ENCODE results near the gene VAT1L.

Gene VAT1L

DNA sequence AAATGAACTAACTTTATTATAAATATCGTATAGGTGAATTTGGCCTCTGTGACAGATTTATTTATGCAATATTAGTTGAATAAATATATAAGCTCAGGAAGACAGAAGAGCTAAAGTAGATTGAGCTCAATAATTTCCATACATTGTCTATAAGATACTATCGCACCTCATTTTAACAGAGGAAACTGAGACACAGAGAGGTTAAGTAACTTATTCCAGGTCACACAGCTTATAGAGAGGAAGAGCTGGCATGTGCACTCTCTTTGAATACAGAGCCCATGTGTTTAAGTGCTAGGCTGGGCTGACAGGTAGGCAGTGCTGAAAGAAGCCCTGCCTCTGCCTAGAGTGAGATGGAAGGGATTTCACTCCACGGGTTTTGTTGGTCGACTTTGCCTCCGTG lies 48.4 kb downstream of the VAT1L start:
- no peak for DNase-seq

DNA sequence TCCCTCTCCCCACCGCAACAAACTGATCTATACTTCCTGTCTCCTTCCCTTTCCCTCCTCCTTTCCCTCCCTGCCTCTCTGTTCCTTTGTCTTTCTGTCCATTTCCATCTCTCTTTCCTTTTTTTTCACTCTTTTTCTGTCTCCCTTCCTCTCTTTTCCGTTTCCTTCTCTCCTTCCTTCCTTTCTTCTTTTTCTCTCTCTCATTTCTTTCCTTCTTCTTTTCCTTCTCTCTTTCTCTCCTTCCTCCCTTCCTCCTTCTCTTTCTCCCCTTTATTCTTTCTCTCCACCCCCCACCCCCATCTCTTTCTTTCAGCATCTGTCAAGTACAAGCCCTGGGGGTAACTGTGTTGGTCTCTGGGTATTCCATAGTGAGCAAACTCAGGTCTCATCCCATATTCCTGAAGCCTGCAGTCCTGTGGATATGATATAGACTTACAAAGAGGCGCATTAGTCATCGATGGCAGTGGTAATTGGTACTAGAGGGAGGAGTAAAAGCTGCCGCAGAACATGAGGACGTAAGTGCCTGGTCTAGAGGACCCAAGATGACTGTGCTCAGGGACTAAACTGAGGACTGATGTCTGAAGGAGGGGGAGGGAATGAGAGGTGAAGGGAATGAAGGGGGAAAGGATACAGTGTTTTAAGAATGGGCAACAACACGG lies 50.4 kb downstream of the VAT1L start:
- DNase-seq = no peak

DNA sequence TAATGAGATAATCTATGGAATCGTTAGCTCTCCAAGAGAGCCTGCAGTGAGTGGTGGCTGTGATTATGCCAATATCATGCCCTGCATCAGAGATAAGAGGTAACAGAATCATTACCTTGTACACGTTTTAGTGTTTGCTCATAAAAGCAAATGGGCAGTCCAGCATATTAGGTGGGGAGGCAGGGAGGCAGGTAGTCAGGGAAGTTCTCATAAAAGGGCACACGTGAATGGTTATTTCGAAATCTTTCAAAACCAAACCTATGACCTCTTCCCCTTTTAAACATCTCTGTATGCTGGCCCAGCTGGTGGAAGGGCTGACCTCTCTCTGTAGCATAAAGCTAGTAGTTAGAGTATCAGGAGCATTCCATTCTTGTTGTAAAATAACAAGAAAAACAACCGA lies 51.7 kb downstream of the VAT1L start:
- DNase-seq = no peak

DNA sequence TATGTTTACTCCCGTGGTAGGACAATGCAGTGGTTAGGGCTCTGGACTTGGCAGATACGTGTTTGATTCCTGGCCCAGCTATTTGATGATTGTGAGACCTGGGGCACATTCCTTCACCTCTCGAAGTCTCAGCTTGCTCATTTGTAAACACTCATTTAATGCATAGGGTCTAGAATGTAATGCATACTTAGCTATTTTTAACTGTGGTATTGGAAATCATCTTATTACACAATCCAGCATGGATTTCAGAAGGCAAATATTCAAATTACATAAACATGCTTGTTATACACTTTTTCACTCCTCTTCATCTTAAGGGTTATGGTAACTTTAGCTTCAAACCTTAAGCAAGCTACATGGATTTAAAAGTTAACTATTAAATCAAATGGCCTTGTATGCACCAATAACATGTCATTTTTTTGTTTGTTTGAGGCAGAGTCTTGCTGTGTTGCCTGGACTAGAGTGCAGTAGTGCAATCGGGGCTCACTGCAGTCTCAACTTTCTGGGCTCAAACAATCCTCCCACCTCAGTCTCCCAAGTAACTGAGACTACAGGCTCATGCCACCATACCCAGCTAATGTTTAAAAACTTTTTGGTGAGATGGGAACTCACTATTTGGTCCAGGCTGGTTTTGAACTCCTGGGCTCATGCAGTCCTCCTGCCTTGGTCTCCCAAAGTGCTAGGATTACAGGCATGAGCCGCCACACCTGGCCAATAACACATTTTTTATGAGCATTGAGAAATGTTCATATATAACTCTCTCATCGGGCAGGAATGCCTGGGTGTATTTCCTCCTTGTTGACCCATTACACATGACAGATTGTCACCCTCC lies 52.5 kb downstream of the VAT1L start:
- DNase-seq = no peak

DNA sequence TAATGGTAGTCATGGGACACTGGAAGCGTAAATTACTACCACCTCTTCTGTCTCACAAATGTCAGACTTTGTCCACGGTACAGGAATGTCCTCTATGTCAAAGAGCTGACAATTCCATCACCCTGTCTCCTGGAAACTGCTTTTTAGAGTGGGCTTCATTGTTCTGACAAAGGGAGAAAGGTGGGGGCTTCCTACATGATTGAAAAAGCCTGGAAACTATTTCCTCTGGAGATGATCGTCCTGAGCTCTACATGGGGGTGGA lies 53.1 kb downstream of the VAT1L start:
- no peak for DNase-seq

DNA sequence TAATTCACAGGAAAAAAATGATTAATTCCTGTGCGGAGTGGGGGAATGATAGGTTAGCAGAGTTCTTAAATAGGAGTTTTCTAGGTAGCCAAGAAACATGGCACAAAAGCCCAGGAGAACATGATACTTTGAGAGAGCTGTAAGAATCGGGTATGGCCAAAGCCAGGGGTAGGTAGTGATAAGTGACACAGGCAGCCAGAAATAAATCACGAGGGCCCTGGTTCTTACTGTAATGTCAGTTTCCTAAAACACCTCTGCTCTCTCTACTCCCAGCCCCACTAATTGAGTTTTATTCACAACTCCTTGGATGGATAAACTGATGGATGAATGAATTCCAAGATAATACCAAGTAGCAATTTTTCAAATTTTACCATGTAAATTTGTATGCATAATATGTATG lies 54.1 kb downstream of the VAT1L start:
- DNase-seq = no peak

DNA sequence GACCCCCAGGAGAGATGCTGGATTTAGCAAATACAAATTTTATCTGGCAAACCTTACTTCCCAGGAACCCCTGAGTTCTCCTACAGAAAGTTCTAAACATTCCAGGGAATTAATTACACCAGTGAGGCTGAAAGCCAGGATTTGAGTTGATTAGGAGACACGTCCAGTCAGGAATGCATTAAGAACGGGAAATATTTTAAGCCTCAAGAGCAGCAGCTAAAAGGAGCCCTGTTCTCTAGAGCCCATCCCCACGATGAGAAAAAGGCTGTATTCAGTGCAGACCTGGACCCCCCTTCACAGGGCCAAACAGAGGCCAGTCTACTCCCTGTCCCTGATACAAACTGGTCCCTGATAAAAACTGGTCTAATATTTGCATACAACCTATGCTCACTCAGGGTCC lies 55.0 kb downstream of the VAT1L start:
- no peak for DNase-seq

DNA sequence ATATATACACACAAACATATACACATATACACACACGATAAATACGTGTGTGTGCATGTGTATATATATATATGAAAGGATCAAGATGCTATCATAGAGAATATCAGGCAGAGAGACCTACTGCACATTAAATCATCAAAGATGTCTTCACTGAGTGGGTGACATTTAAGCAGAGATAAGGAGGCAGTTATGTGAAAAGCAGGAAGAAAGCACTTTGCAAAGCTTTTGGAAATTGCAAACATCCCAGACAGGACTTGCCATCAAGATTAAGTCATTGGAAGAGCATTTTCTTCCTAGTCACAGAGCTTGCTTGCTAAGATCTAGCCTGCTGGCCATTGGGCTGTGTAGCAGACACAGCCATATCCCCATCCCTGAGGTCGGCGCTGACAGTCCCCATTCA lies 56.4 kb downstream of the VAT1L start:
- DNase-seq = no peak

DNA sequence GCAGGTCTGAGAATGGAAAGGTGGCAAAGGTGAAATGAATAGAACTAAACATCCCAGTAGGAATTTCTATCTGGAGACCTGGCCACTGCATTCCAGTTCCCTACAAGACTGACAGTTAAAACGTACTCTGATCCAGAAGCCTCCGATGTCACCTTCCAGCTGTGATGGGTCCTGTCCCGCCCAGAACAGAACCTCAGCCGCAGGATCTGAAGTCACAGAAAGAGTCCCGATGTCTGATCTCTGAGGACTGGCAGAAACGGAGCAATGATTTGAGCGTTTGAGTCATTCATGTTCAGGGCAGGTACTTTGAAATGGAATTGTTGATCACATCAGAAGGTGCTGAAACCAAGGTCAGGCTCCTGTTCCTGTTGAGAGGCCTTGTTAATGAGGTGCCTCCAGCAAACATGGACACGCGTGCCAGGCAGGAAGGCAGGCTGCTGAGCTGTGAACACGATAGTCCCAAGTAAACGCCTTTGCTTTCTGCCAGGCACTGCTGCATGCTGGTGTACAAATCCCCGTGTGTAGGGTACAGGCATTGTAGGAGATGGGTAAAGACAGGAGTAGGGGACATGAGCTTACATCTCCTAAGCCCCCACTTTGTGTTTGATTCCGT lies 61.4 kb downstream of the VAT1L start:
- DNase-seq = no peak

DNA sequence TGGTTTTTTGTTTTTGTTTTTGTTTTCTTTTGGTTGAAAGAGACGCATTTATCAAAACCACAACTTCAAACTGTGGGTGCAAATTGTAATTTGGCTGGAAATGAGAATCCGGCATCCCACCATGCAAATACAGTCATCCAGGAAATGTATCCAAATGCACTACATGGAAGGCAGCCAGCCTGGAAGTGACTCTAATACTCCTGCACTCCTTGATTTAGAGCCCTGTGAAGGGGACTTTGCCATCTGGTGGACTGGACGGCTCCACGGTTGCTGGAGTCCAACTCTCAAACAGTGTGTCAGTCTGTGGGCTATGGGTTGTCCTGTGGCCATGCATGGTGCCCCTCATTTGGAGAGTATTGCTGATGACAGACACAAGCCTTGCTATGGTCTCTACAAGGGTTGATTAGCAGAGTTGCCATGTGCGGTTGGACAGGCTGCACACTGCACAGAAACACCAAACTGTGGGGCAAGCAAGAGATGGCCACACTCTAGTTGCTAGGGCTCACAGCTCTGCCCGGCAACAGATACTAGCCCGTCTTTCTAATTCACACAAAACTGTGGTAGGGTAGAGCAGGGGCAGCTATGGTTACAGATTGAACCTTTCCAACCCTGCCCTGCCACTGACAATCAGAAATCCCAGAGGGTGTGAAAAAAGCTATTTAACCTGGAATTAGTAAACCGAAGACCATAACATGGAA lies 62.4 kb downstream of the VAT1L start:
- DNase-seq = no peak

DNA sequence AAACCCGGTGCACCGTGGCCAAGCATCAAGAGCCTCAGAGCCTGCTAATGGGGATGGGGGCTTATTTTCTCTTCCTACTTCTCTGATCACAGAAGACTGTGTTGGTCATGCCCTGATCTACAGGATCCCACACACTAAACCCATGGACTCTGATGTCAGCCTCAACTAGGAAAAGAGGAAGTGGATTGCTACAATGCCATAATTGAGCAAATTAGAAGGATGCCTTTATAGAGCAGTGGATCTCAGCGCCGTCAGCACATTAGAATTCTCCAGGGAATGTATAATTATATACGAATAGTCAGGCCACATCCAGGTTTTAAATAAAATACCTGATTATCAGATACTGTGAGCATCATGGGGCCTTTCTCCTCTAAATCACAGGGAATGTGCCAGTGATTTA lies 64.8 kb downstream of the VAT1L start:
- DNase-seq = no peak

DNA sequence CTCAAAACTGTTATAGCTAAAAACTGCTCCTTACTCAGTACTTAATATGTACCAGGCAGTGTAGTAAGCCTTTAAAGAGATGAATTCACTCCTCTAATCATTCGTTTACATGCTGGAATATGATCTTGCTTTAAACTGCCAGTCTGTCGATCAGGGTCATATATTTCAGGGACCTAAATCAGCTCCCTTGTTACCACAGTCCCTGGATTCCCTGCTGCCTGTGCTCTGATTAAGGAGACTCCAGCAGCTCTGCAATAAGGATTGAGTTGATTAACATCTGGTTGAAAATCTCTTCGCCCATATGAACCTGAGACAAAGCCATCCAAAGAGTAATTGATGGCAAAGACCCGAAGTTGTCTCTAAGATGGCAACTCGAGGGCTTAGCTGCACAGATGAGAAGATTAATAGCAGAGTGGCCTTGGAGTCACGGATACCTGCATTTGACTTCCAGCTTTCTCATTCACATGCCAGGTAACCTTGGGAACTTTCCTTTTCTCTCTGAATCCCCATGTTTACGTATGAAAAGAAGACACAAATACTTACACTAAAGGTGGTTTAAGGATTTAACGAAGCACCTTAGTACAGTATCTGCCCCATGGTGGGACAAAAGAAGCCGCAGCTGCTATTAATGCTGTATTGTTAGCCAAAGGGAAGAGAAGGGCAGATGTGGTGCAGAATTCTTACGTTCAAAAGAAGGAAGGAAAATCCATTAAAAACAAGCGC lies 68.2 kb downstream of the VAT1L start:
- DNase-seq = no peak

DNA sequence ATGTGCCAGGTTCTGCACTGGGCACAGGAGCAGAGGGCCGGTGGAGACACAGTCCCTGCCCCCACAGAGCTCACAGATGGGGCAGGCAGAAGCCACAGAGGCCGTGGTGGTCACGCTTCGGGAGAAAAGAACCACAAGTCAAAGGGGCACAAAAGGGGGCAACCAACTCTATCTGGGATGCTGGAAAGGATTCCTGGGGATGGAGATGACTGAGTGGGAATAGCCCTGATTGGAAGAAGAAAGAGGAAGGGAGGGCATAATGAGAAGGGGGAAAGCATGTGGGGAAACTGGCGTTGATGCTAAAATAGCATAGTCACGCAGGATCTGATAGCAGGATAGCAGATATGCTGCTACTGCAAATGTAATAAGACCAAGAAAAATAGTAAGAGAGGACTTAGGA lies 69.7 kb downstream of the VAT1L start:
- DNase-seq = no peak

DNA sequence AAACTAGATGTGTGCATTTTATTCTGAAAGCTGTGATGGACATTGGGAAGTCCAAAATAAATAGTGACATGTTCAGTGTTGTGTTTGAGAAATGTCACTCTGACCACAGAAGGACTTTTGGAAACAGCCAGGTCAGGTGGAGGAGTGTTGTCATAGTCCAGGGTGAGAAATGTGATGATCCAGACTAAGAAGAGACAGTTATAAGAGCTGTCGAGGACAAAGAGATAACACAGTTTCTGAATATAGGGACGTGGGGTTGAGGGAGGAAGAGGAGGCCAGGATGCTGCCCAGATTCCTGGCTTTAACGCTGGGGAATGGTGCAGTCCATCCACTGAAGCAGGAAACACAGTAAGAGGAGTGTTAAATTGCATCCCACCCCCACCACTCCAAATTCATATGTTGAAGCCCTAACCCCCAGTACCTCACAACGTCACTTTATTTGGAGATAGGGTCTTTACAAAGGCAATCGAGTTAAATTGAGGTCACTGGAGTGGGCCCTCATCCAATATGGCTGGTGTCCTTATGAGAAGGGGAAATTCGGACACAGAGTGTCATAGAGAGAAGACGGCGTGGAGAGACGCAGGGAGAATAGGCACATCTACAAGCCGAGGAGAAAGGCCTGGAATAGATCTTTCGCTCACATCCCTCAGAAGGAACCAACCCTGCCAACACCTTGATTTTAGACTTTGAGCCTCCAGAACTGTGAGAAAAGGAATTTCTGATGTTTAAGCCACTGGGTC lies 71.3 kb downstream of the VAT1L start:
- DNase-seq = no peak

DNA sequence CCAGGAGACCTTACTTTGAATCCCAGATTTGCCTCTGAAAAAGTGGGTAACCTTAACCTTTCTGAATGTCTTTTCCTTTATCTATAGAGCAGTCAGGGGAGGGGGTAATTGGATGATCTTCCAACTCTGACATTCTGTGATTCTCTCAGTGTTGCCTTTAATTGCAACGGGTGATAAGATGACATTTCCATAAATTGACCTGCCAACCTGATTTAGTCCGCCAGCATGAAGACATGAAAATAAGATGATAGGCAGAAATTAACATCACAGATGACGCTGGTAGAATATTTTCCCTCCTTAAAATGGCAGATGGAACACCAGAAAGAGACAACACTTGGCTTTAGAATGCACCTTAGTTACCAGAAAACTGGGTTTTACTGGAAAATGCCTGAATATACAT lies 72.6 kb downstream of the VAT1L start:
- DNase-seq = no peak

DNA sequence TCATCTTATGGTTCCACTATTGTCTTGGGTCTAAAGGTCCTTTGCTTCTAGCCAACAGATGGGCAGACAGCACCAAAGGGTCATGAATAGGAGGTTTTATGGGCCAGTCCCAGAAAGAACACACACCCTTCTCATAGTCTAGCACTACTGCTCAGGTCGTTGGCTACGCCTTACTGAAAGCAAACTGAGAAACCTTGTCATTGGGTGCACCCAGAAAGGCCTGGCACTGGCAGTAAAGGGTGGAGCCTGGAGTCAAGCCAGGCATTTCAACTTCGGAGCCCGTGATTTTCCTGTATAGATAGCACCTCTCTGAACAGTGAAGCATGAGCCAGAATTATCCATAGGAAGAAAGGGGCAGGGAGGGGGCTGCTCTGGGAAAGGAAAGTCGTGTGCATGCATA lies 74.9 kb downstream of the VAT1L start:
- DNase-seq = no peak

DNA sequence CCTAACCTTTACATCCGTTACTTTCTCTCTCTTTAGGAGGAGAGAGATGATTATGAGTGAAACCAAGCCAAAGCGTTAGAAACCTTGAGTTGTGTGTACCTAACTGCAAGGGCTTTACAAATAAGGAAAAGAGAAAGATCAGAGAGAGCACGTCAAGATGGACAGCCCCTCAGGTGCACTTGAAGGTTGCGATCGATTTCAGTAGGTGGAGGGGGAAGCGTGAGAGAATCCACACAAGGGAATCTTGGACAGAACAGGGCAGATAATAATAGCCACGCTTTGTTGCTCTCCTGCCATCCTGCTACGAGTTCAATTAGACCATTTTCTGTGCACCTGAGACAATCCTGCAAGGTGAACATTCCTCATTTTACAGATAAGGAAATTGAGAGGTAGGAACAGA lies 78.4 kb downstream of the VAT1L start:
- no peak for DNase-seq

DNA sequence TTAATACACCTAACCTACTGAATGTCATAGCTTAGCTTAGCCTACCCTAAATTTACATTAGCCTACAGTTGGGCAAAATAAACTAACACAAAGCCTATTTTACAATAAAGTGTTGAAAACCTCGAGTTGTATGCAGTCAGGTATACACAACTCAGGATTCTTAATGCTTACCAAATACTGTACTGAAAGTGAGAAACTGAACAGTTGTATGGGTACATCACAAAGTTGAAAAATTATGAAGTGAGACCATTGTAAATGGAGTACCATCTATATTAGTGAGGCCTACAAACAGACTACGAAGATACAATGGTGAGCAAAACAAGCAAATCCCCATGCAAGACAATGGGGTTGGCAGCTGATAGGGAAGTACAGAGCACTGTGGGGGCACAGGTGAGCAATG lies 79.7 kb downstream of the VAT1L start:
- no peak for DNase-seq

DNA sequence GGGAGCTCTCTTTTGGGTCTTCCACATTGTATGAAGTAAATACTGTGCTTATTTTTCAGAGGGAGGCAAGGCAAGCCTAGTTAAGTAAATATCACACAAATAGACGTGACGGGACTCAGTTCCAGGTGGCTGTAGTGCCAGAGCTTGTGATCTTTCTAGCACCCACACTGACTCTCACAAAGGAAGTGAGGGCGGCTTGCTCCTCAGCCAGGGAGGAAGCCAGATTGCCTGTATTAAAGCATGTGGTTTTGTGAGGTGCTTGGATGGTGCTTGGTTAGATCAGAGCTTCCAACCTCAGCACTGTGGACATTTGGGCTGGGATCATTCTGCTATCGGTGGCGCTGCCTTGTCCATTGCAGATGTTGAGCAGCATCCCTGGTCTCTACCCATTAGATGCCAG lies 80.1 kb downstream of the VAT1L start:
- DNase-seq = no peak

DNA sequence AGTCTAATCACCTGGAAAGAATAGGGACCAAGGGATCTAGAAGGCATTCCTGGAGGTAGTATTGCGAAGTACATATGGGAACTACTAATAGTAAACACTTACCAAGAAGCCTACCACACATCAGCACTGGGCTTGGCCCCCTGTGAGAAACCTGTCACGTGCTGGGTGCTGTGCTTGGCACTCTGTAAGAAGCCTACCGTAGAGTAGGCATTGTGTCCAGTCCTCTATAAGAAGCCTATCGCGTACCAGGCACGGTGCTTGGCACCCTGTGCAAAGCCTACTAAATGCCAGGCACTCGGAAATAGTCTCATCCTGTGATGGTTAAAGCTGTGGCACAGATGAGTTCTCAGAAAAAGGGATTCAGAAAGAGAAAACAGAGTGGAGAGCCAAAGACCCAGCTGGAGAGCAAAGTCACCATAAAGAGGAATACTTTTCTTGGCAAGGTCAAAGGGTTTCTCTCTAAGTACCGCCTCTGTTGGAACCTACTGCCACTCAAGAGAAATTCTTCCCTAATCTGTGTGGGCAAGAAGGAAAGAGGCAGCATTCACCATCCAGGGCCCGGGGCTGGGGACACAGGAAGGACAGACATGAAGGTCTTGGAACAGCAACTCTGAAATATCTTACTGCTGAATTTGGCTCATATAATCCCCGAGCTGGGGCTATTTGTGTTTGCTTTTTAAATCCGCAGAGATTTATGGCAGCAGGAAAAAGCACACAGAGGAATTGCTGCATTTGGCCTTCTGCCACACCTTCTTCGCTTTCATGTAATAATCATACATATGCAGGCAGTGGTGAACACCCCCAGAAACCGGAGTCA lies 81.8 kb downstream of the VAT1L start:
- no peak for DNase-seq

DNA sequence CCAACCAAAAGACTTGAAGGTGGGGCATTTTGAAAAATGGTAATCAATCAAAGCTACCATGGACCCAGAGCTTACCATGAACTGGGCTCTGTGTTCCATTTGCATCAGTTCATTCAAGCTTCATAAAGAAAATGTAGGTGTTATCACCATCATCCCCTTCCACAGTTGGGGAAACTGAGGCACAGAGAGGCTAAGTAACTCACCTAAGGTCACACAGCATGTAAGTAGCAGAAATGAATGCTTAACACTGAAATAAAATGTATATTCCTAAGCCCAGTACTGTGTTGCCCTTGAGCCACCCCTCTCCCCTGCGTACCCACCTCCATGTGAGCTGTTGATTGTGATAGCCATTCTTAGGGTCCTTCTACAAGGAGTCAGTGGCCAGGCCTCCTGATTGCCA lies 83.6 kb downstream of the VAT1L start:
- DNase-seq = no peak

DNA sequence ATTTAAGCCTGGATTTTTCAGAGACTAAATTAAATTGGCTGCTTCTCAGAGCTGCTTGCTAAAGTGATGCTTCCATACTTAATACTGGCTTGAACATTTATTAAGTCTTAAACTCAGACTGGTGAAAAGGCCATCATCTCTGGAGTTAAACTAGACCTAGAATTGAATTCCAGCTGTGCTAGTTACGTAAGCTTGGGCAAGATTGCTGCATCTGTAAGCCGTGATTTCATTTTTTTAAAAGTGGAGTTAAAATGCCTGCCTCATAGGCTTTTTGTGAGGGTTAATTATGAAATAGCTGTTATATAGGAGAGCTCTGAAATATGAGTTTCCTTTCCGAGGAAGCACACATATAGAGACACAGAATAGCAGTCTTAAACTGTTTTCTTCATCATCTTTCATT lies 84.7 kb downstream of the VAT1L start:
- no peak for DNase-seq

Data from SW 1271 (cell line).